Spleen (tissue), 11 donors: ENCODE results near the gene RCC2. TPM values are rescaled to one million over a fixed set of nuclear protein-coding genes. Genes with fewer than 3 reads are reported as not detected.

Experiments used
- DNase-seq: peaks from one replicate; pipeline ENCODE4 v3.0.0-alpha.2; 2020
- H3K27ac ChIP-seq, 8 donors: fragments of 200-600 bp; sonication (generic) in 7 of 8; 1 replicate in 4 of 8; 2 replicates in 4 of 8; pipeline versions ENCODE4 v1.5.0 to v1.8.0; 2016 to 2021; ENCODE audit warnings: inconsistent platforms in 4 of 8, mild to moderate bottlenecking in 4 of 8, moderate library complexity in 1 of 8
- H3K27me3 ChIP-seq, 7 donors: fragments of 200-600 bp; sonication (generic) in 6 of 7; replicated peaks in 1 of 7; 1 replicate in 4 of 7; 2 replicates in 3 of 7; pipeline versions ENCODE4 v1.5.0 to v1.8.0; 2016 to 2021; ENCODE audit warnings: inconsistent platforms in 3 of 7, mild to moderate bottlenecking in 1 of 7
- H3K36me3 ChIP-seq, 6 donors: fragments of 200-600 bp; sonication (generic) in 5 of 6; 1 replicate in 4 of 6; 2 replicates in 2 of 6; pipeline versions ENCODE4 v1.5.0 to v1.8.0; 2016 to 2021; ENCODE audit warnings: inconsistent platforms in 2 of 6
- H3K4me1 ChIP-seq, 6 donors: fragments of 200-600 bp; sonication (generic) in 5 of 6; 1 replicate in 3 of 6; 2 replicates in 3 of 6; pipeline versions ENCODE4 v1.5.0 to v1.8.0; 2016 to 2021; ENCODE audit warnings: inconsistent platforms in 3 of 6
- H3K4me3 ChIP-seq, 8 donors: fragments of 200-600 bp; sonication (generic) in 7 of 8; 1 replicate in 4 of 8; 2 replicates in 4 of 8; pipeline versions ENCODE4 v1.5.0 to v1.8.0; 2016 to 2021; ENCODE audit warnings: inconsistent platforms in 4 of 8, mild to moderate bottlenecking in 4 of 8, moderate library complexity in 2 of 8
- H3K9me3 ChIP-seq, 8 donors: fragments of 200-600 bp; sonication (generic) in 7 of 8; 1 replicate in 4 of 8; 2 replicates in 4 of 8; pipeline versions ENCODE4 v1.5.0 to v1.8.0; 2016 to 2021; ENCODE audit warnings: inconsistent platforms in 4 of 8
- POLR2A ChIP-seq, 3 donors: fragments of 450-650 bp; IDR thresholded peaks; one replicate each; pipeline ENCODE4 v1.5.1; 2017; ENCODE audit warnings: antibody characterized with exemption in 3 of 3, mild to moderate bottlenecking in 1 of 3
- POLR2AphosphoS5 ChIP-seq, 3 donors: sonication (generic); formaldehyde crosslinking; IDR thresholded peaks; one replicate each; pipeline ENCODE4 v1.5.1; 2017; ENCODE audit warnings: antibody characterized with exemption in 3 of 3
- WGBS, 5 donors: extraction: QIAGEN DNeasy Blood & Tissue Kit in 3 of 5; methylation state at CpG; one replicate each; pipeline versions ENCODE4 v1.1.5 to v1.1.7; 2013 to 2018; 5-methylcytosine and 5-hydroxymethylcytosine counted together
- intact Hi-C: fragments of 100-400 bp; cut with DNase I; formaldehyde crosslinking; loops from one replicate; pipeline ENCODE4 v1.15.0; 2023; ENCODE audit warnings: low total_unique reads
- polyA plus RNA-seq, 3 donors: library from polyadenylated mRNA; stranded (reverse); fragments of 200-250 nt; gene quantifications; one replicate each; pipeline ENCODE4 v1.2.1, GENCODE V29; 2013
- total RNA-seq, 7 donors: library from RNA; depleted of rRNA in 3 of 7; stranded (reverse); fragments of >200 nt in 3 of 7; fragmentation: NEBNext Ultra II Directional in 4 of 7; extraction: Animal tissue kit (Norgen Biotek cat#: 25700) in 4 of 7; gene quantifications; one replicate each; pipeline versions ENCODE4 v1.1.0 to v1.2.1, GENCODE V29; 2016 to 2021
- TF ChIP-seq, protein P1 (sequence below), 11 experiments: fragments of 200-600 bp in 7 of 11; fragments of 450-650 bp in 4 of 11; sonication (generic) in 4 of 11; IDR thresholded peaks in 8 of 11; conservative IDR thresholded peaks in 3 of 11; 1 replicate in 7 of 11; 2 replicates in 4 of 11; pipeline versions ENCODE4 v1.4.0 to v1.8.0; 2016 to 2021; ENCODE audit warnings: antibody characterized with exemption in 11 of 11, inconsistent platforms in 4 of 11, mild to moderate bottlenecking in 1 of 11
- donor health status: healthy with polysubstance abuse.
- donor health status: DM: no; HTN: no; CAD: no; lungs with moderate emphysema.
- donor health status: DM: no; HTN: no; CAD: no.
- donor health status: Bipolar disorder and iron deficiency.
- donor health status: healthy.
- donor health status: DM: no; HTN: no; CAD: no.
- donor health status: DM: yes; HTN: yes; CAD: no.

Gene RCC2
- total and polyA plus RNA-seq, 10 donors, result 46.2 to 69.1 (median 56.5) TPM

GRCh38 chr1:17371896-17372295 lies 67.6 kb downstream of the RCC2 start, which contains the start of gene PADI6:
TSS of gene PADI6 (plus strand) at chr1:17372196. CDS start at chr1:17372246, 50 bp downstream.
- 55 to 85% (median 72%) methylated on average over 4 to 7 of the region's 7 CpGs for WGBS, 5 donors
- Histone ChIP-seq H3K4me3 (no peak within 1 kb of the TSS), H3K36me3 (no peaks in the 10 kb centered on the region), H3K4me1 (no peaks in the 10 kb centered on the region), H3K27me3 (peaks cover 0 to 24% (median 0%) of the 10 kb centered on the region in 7 donors), H3K9me3 (no peaks in the 10 kb centered on the region), H3K27ac (no peak within 1 kb of the TSS)
- intact Hi-C loops, result no loop called here
- TF ChIP-seq POLR2A (IDR thresholded peaks at IDR 0.05), result no peak
- TF ChIP-seq POLR2AphosphoS5 (IDR thresholded peaks at IDR 0.05), result no peak
- TF ChIP-seq, protein P1, sequence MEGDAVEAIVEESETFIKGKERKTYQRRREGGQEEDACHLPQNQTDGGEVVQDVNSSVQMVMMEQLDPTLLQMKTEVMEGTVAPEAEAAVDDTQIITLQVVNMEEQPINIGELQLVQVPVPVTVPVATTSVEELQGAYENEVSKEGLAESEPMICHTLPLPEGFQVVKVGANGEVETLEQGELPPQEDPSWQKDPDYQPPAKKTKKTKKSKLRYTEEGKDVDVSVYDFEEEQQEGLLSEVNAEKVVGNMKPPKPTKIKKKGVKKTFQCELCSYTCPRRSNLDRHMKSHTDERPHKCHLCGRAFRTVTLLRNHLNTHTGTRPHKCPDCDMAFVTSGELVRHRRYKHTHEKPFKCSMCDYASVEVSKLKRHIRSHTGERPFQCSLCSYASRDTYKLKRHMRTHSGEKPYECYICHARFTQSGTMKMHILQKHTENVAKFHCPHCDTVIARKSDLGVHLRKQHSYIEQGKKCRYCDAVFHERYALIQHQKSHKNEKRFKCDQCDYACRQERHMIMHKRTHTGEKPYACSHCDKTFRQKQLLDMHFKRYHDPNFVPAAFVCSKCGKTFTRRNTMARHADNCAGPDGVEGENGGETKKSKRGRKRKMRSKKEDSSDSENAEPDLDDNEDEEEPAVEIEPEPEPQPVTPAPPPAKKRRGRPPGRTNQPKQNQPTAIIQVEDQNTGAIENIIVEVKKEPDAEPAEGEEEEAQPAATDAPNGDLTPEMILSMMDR (IDR thresholded peaks at IDR 0.05 in 8 of 11, conservative IDR thresholded peaks at IDR 0.05 in 3 of 11), result no peak
- no peak for DNase-seq

GRCh38 chr1:17370618-17371017 lies 68.9 kb downstream of the RCC2 start:
- intact Hi-C loops, result no loop called here
- no peak overlapping the region for H3K4me3 ChIP-seq
- TF ChIP-seq, protein P1 (IDR thresholded peaks at IDR 0.05 in 8 of 11, conservative IDR thresholded peaks at IDR 0.05 in 3 of 11), result peak in 1 of 11 experiments; percentile 9
- no peak for TF ChIP-seq POLR2A (IDR thresholded peaks at IDR 0.05)
- no peaks in the 10 kb centered on the region for H3K36me3 ChIP-seq
- no peaks in the 10 kb centered on the region for H3K9me3 ChIP-seq
- WGBS, 5 donors, result 43 to 54% (median 50%) methylated on average over 2 of the region's 2 CpGs
- DNase-seq, result no peak
- no peak overlapping the region for H3K27ac ChIP-seq
- peaks cover 0 to 2% (median 0%) of the 10 kb centered on the region in 6 donors for H3K4me1 ChIP-seq
- peaks cover 0 to 36% (median 0%) of the 10 kb centered on the region in 7 donors for H3K27me3 ChIP-seq

GRCh38 chr1:17369466-17369865 lies 70.0 kb downstream of the RCC2 start:
- Histone ChIP-seq H3K27ac (no peak overlapping the region), H3K9me3 (peaks cover 0 to 2% (median 0%) of the 10 kb centered on the region in 8 donors), H3K27me3 (peaks cover 0 to 37% (median 0%) of the 10 kb centered on the region in 7 donors), H3K4me3 (no peak overlapping the region), H3K4me1 (peaks cover 0 to 10% (median 0%) of the 10 kb centered on the region in 6 donors), H3K36me3 (no peaks in the 10 kb centered on the region)
- no peak for DNase-seq
- intact Hi-C loops, result no loop called here
- TF ChIP-seq POLR2AphosphoS5 (IDR thresholded peaks at IDR 0.05) (no peak), POLR2A (IDR thresholded peaks at IDR 0.05) (no peak)
- TF ChIP-seq, protein P1 (IDR thresholded peaks at IDR 0.05 in 8 of 11, conservative IDR thresholded peaks at IDR 0.05 in 3 of 11), result no peak
- 60 to 78% (median 70%) methylated on average over 6 to 9 of the region's 9 CpGs for WGBS, 5 donors

DNA sequence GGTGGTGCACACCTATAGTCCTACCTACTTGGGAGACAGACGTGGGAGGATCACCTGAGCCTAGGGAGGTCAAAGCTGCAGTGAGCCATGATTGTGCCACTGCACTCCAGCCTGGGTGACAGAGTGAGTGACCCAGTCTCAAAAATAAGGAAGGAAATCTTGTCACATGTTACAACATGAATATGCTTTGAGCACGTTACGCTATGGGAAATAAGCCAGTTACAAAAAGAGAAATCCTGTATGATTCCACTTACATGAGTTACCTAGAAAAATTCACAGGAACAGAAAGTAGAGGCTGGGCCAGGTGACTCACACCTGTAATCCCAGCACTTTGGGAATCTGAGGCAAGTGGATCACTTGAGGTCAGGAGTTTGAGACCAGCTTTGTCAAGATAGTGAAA lies 74.2 kb downstream of the RCC2 start:
- DNase-seq, result no peak
- H3K4me3 ChIP-seq, result peak overlapping the region in 1 of 8 donors; percentile 11
- peaks cover 0 to 35% (median 0%) of the 10 kb centered on the region in 6 donors for H3K36me3 ChIP-seq
- H3K27ac ChIP-seq, result peak overlapping the region in 4 of 8 donors; percentile 38 to 72 (median 58)
- H3K9me3 ChIP-seq, result peaks cover 0 to 3% (median 0%) of the 10 kb centered on the region in 8 donors
- intact Hi-C loops, result no loop called here
- 21 to 48% (median 30%) methylated on average over 3 of the region's 3 CpGs for WGBS, 5 donors
- peaks cover 0 to 10% (median 0%) of the 10 kb centered on the region in 6 donors for H3K4me1 ChIP-seq
- peaks cover 0 to 38% (median 0%) of the 10 kb centered on the region in 7 donors for H3K27me3 ChIP-seq
- TF ChIP-seq, protein P1 (IDR thresholded peaks at IDR 0.05 in 8 of 11, conservative IDR thresholded peaks at IDR 0.05 in 3 of 11), result no peak
- peak in 1 of 3 donors; percentile 37 for TF ChIP-seq POLR2AphosphoS5 (IDR thresholded peaks at IDR 0.05)
